ENCODE data around the gene FRMD4A. TPM values are rescaled to one million over a fixed set of nuclear protein-coding genes. Genes with fewer than 3 reads are reported as not detected.

Gene FRMD4A
- total RNA-seq, 1 donor from 2014 or later: 0.64 TPM

DNA sequence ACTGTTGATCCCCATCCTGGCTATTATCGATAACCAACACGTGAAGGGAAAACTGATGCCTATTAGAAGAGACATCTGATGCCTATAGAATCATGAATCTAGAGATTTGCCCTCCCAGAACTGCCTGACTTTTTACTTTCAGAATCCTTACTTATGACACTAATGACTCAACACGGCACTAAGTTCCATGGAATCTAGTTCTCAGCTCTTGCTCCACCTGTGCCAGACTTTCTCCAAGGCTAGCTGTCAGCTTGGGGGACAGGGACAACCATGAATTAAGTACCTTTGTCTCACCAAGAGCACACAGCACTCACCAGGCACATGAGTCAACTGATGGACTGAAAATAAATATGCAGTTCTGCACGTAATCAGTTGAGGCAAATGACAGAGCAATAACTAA is 184.2 kb downstream of the FRMD4A start:
- Mint-ChIP-seq H3K27me3 (peaks cover 36% of the 10 kb centered on the region), H3K9me3 (no peaks in the 10 kb centered on the region), H3K4me3 (no peak overlapping the region), H3K4me1 (no peaks in the 10 kb centered on the region), H3K36me3 (ENCODE audit: low read depth) (no peaks in the 10 kb centered on the region), H3K27ac (no peak overlapping the region)
- ChIA-PET CTCF (no interaction called here), POLR2A (no interaction called here)
- TF ChIP-seq, protein P1, sequence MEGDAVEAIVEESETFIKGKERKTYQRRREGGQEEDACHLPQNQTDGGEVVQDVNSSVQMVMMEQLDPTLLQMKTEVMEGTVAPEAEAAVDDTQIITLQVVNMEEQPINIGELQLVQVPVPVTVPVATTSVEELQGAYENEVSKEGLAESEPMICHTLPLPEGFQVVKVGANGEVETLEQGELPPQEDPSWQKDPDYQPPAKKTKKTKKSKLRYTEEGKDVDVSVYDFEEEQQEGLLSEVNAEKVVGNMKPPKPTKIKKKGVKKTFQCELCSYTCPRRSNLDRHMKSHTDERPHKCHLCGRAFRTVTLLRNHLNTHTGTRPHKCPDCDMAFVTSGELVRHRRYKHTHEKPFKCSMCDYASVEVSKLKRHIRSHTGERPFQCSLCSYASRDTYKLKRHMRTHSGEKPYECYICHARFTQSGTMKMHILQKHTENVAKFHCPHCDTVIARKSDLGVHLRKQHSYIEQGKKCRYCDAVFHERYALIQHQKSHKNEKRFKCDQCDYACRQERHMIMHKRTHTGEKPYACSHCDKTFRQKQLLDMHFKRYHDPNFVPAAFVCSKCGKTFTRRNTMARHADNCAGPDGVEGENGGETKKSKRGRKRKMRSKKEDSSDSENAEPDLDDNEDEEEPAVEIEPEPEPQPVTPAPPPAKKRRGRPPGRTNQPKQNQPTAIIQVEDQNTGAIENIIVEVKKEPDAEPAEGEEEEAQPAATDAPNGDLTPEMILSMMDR (IDR thresholded peaks at IDR 0.05): no peak
- DNase-seq (no peak), ATAC-seq (ENCODE audit: low read depth) (no peak)
- intact Hi-C loops (cut with micrococcal nuclease): no loop called here

DNA sequence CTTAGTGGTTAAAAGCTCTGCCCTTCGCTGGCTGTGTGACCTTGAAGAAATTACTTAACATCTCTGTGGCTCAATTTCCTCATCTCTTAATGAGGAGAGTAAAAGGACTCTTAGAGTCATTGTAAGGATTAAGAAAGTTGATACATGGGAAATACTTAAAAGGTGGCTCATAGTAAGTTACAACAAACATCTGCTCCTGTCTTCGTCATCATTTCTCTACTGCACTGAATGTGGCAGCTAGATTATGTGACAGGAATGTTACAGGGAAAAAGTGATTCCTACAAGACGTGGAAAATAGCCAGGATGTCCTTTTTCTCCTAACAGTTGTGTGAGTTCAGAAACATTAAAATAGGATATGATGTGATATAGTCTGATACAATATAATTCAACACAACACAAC is 184.7 kb downstream of the FRMD4A start:
- CTCF ChIA-PET: no interaction called here
- TF ChIP-seq, protein P1 (IDR thresholded peaks at IDR 0.05): no peak
- ATAC-seq (ENCODE audit: low read depth) (no peak), DNase-seq (no peak)
- Mint-ChIP-seq H3K4me3 (no peak overlapping the region), H3K27me3 (peaks cover 38% of the 10 kb centered on the region), H3K36me3 (ENCODE audit: low read depth) (no peaks in the 10 kb centered on the region), H3K27ac (no peak overlapping the region), H3K4me1 (no peaks in the 10 kb centered on the region), H3K9me3 (no peaks in the 10 kb centered on the region)
- intact Hi-C loops (cut with micrococcal nuclease): no loop called here
- POLR2A ChIA-PET: no interaction called here

DNA sequence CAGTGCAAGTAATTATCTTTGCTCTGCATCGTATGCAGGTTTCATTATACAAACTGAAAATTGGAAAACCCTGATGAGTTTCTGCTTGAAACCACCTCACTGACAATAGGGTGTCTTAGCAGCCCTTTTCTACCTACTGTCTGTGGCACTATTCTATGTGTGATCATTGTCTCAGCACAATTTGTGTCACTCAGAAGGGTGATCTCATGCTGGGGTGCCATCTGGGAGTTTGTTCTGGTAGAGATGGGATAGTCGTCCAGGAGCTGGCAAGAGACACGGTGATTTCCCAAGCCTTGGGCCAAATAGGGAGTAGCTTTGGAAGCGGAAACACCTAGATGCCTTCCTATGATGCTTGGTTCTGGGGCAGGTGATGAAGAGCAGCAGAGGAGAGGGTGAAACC is 186.3 kb downstream of the FRMD4A start:
- TF ChIP-seq, protein P1 (IDR thresholded peaks at IDR 0.05): no peak
- ChIA-PET CTCF (no interaction called here), POLR2A (no interaction called here)
- no peaks in the 10 kb centered on the region for H3K9me3 Mint-ChIP-seq
- no peak for ATAC-seq (ENCODE audit: low read depth)
- peaks cover 42% of the 10 kb centered on the region for H3K27me3 Mint-ChIP-seq
- no peak for DNase-seq
- no peaks in the 10 kb centered on the region for H3K36me3 Mint-ChIP-seq (ENCODE audit: low read depth)
- H3K27ac Mint-ChIP-seq: no peak overlapping the region
- no peaks in the 10 kb centered on the region for H3K4me1 Mint-ChIP-seq
- intact Hi-C loops (cut with micrococcal nuclease): no loop called here
- H3K4me3 Mint-ChIP-seq: no peak overlapping the region

DNA sequence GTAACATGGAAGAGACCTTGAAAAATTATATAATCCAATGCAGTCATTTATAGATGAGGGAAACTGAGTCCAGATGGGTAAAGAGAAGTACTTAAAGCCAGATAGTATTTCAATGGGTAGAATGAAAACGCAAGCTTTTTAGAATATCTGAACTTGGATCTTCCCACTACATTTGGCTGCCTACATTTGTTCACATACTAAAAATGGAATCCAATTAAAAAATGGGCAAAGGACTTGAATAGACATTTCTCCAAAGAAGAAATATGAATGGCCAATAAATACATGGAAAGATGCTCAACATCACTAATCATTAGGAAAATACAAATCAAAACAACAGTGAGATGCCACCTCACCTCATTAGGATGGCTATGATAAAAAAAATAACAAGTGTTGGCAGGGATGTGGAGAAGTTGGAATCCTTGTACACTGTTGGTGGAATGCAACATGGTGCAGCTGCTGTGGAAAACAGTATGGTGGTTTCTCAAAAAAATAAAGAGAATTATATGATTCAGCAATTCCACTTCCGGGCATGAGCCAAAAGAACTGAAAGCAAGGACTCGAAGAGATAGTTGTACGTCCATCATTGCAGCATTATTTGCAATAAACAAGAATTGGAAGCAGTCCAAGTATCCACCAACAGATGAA is 188.0 kb downstream of the FRMD4A start:
- intact Hi-C loops (cut with micrococcal nuclease): no loop called here
- Mint-ChIP-seq H3K36me3 (ENCODE audit: low read depth) (no peaks in the 10 kb centered on the region), H3K27ac (no peak overlapping the region), H3K27me3 (peaks cover 34% of the 10 kb centered on the region), H3K4me3 (no peak overlapping the region), H3K9me3 (no peaks in the 10 kb centered on the region), H3K4me1 (no peaks in the 10 kb centered on the region)
- ATAC-seq (ENCODE audit: low read depth): no peak
- TF ChIP-seq, protein P1 (IDR thresholded peaks at IDR 0.05): no peak
- ChIA-PET POLR2A (no interaction called here), CTCF (no interaction called here)
- DNase-seq: no peak

GRCh38 chr10:14141283-14141682 is 189.4 kb downstream of the FRMD4A start:
- Mint-ChIP-seq H3K27me3 (peaks cover 36% of the 10 kb centered on the region), H3K36me3 (ENCODE audit: low read depth) (no peaks in the 10 kb centered on the region)
- intact Hi-C loops (cut with micrococcal nuclease): no loop called here

More at GRCh38 chr10:14141283-14141682, 189.4 kb downstream of the FRMD4A start:
- DNase-seq (no peak), ATAC-seq (ENCODE audit: low read depth) (no peak)
- POLR2A ChIA-PET: no interaction called here
- H3K4me1 Mint-ChIP-seq: no peaks in the 10 kb centered on the region
- no peak overlapping the region for H3K4me3 Mint-ChIP-seq
- H3K27ac Mint-ChIP-seq: no peak overlapping the region
- CTCF ChIA-PET: no interaction called here
- no peaks in the 10 kb centered on the region for H3K9me3 Mint-ChIP-seq
- TF ChIP-seq, protein P1 (IDR thresholded peaks at IDR 0.05): no peak

All from activated B cell treated with CpG ODN at 0.5 μM for 24 hours (primary cell).